Subcutaneous abdominal adipose tissue (tissue), 5 donors: ENCODE data around the gene HOXD1.

ENCODE experiments used
- H3K27ac ChIP-seq: one replicate; pipeline ENCODE4 v1.7.0; 2013; ENCODE audit warnings: low read depth, mild to moderate bottlenecking, inconsistent platforms, low read length, moderate library complexity
- H3K27me3 ChIP-seq, 5 donors: one replicate each; pipeline ENCODE4 v1.7.0; 2013; ENCODE audit warnings: low read length in 5 of 5, inconsistent platforms in 1 of 5; ENCODE audit not compliant: control insufficient read depth in 5 of 5, insufficient read depth in 4 of 5
- H3K36me3 ChIP-seq, 5 donors: one replicate each; pipeline ENCODE4 v1.7.0; 2013; ENCODE audit warnings: low read length in 5 of 5; ENCODE audit not compliant: control insufficient read depth in 5 of 5, insufficient read depth in 5 of 5
- H3K4me1 ChIP-seq, 5 donors: one replicate each; pipeline ENCODE4 v1.7.0; 2013; ENCODE audit warnings: low read length in 5 of 5, mild to moderate bottlenecking in 3 of 5, moderate library complexity in 1 of 5; ENCODE audit not compliant: control insufficient read depth in 5 of 5, insufficient read depth in 5 of 5
- H3K4me3 ChIP-seq, 5 donors: one replicate each; pipeline ENCODE4 v1.7.0; 2013; ENCODE audit warnings: low read length in 5 of 5, low read depth in 1 of 5
- H3K9ac ChIP-seq, 5 donors: one replicate each; pipeline ENCODE4 v1.7.0; 2013; ENCODE audit warnings: low read length in 5 of 5, mild to moderate bottlenecking in 4 of 5, moderate library complexity in 3 of 5
- H3K9me3 ChIP-seq, 5 donors: one replicate each; pipeline ENCODE4 v1.7.0; 2013; ENCODE audit warnings: low read length in 5 of 5; ENCODE audit not compliant: control insufficient read depth in 5 of 5
- donor health status: healthy.
- donor health status: healthy.
- donor health status: healthy.
- donor health status: healthy.
- donor health status: healthy.

HOXD1 gene

DNA sequence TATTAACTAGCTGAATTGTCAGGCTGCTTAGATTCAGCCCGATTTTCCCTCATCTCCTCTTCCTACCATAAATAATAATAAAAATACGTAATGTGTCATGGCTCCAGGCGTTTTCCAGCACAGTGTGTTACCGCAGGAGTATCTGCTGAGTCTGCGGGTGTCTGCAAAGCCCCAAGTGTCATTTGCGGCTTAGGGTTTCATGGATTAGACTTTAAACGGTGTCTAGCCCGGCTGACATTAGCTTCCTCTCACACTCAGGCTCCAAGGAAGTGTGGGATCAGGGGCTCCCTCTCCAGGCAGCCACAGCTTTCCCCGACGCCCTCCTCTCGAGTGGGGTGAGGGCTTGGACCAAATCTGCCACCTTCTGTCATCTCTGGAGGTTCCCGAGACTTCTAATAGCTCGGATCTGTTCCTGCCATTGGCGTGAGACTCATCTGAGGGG, 14.1 kb upstream of the HOXD1 start:
- Histone ChIP-seq H3K9ac (no peak overlapping the region), H3K9me3 (no peaks in the 10 kb centered on the region), H3K27ac (no peak overlapping the region), H3K4me1 (peaks cover 0 to 27% (median 19%) of the 10 kb centered on the region in 5 donors), H3K36me3 (peaks cover 0 to 4% (median 0%) of the 10 kb centered on the region in 5 donors), H3K4me3 (peak overlapping the region in 1 of 5 donors; percentile 6), H3K27me3 (peaks cover 11 to 53% (median 22%) of the 10 kb centered on the region in 5 donors)

DNA sequence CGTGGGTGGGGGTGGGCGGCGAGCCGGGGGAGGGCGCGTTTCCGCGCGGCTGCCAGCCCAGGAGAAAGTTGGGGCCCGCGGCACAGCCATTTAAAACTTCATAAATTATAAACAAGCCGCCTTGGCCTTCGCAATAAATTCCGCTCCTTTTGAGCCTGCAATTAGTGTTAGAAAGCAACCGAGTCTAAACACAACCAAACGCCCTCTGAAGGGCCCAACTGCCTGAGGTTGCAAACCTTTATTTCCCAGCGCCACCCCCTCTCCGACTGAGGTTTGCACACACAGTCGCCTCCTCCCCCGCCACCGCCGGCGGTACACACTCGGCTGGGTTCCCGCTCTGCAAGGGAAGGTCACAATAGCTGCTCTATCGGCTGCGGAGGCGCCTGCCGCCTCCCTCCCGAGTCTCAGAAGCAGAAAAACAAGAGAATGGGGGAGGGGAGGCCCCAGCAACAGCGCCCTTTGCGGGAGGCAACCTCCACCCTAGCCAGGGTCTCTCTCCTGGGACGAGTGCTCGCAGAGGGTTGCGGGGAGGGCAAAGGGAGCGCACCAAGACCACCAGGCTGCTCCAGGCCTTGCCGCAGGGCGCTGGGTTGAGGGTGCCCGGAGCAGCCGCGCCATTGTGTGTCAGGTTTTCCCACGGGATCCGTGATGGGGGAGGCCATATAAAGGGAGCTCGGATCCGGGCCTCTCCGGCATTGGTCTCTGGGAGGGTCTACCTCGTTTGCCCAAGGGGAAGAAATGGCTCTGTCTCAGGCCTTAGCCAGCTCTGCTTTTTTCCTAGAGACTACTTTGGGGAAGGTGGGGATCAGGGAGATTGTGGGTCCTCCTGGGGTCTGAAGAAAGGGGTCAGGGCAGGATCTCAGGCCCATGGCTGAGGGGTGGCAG, 13.4 kb upstream of the HOXD1 start:
- Histone ChIP-seq H3K4me3 (peak overlapping the region in 2 of 5 donors; percentile 6 to 32), H3K27ac (no peak overlapping the region), H3K27me3 (peaks cover 11 to 58% (median 22%) of the 10 kb centered on the region in 5 donors), H3K4me1 (peaks cover 0 to 27% (median 19%) of the 10 kb centered on the region in 5 donors), H3K9ac (no peak overlapping the region), H3K36me3 (peaks cover 0 to 4% (median 0%) of the 10 kb centered on the region in 5 donors), H3K9me3 (no peaks in the 10 kb centered on the region)

DNA sequence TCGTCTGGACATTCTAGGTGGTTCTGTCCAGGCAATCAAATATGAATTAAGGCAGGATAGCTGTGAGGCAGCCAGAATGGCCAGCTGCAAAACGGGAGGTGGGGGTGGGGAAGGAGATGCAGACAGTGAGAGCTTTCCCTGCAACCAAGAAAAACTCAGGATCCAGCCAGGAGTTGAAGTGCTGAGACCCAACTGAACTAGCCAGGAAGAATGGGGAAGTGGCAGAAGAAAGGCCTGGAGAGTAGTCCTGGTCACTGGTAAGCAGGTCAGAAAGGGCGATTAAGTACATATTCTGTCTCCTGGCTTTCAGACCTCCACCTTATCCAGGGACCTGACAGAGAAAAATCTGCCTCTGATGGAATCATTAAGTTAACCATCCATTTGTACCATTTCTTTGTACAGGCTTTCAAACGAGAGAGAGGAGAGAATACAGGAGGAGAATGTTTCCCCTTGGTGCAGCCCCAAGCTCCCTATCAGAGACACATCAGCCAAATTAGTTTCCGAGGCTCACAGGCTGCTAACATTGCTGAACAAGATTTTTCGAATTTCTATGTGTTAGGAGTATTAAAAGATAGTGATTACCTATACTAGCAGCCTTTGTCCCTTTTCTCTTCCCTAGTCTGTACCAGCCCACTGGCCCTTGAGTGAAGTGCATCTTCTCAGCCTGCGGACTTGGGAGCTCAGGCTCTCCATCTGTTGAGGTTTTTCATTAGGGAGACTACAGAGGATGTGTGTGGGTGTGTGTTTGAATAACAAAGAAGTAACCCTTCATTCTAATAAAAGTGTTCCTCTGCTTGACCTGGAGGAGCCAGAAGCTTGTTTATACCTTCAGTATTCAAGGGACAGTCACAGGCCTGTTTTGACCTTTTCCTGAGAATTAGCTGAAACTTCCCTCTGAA, 12.5 kb upstream of the HOXD1 start:
- Histone ChIP-seq H3K27ac (no peak overlapping the region), H3K36me3 (peaks cover 0 to 4% (median 0%) of the 10 kb centered on the region in 5 donors), H3K4me1 (peaks cover 0 to 27% (median 19%) of the 10 kb centered on the region in 5 donors), H3K9me3 (no peaks in the 10 kb centered on the region), H3K9ac (no peak overlapping the region), H3K4me3 (no peak overlapping the region), H3K27me3 (peaks cover 11 to 63% (median 22%) of the 10 kb centered on the region in 5 donors)

DNA sequence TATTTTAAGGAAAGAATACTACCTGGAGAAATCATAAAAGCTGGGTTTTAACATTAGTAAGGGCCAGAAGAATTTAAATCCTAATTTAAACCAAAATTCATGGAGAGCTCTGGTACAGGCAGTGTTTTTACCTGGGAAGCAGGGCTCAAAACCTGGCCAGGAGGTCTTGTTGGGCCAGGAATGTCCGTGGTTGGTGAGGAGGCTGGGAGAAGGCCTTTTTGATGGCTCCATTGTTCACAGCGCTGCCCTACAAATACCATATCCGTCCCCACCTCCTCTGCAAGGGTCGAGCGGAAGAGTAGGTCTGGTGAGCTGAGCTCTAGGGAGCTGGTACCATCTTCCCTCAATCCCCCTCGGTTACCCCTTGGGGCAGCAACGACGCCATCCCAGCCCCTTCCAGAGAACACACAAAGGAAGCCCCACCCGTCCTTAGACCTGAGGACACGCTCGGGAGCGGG, 10.9 kb upstream of the HOXD1 start:
- Histone ChIP-seq H3K9ac (peak overlapping the region in 1 of 5 donors; percentile 41), H3K27me3 (peaks cover 9 to 50% (median 21%) of the 10 kb centered on the region in 5 donors), H3K27ac (no peak overlapping the region), H3K4me3 (peak overlapping the region; percentile 61 to 72 (median 66)), H3K4me1 (peaks cover 0 to 27% (median 19%) of the 10 kb centered on the region in 5 donors), H3K9me3 (no peaks in the 10 kb centered on the region), H3K36me3 (no peaks in the 10 kb centered on the region)

DNA sequence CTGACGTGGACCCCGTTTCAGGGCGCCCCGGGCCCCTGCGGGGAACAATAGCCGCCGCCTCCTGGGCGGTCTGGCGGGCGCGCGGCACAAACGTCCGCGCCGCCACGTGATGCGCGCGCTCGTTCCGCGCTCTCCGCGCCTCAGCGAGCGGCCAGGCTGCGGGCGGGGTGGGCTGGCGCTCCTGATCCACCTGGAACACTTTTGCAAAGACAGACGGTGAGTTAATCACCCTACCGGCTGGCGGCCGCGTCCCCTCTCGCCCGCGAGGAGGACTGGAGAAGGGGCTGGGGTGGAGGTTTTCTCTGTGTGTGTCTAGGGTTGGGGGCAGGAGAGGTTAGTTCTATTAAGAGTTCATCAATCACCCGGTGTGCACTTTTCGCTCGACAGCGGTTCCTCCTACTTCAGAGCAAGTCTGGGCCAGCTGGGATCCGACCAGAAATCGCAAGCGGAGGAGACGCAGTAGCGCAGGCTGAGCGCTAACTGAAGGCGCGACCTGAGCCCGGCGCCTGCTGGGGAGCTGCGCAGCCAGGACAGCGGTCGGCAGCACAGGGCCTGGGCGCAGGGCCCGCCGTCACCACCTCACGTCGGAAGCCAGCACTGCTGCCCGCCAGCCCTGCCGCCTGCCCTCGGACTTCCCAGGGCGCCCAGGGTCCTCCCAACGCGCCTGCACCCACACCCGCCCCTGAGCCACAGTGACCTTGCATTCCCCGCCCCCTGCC, 10.3 kb upstream of the HOXD1 start:
- peaks cover 0 to 27% (median 19%) of the 10 kb centered on the region in 5 donors for H3K4me1 ChIP-seq
- peak overlapping the region; percentile 36 to 72 (median 66) for H3K4me3 ChIP-seq
- H3K9me3 ChIP-seq: no peaks in the 10 kb centered on the region
- peaks cover 9 to 51% (median 19%) of the 10 kb centered on the region in 5 donors for H3K27me3 ChIP-seq
- H3K36me3 ChIP-seq: no peaks in the 10 kb centered on the region
- no peak overlapping the region for H3K27ac ChIP-seq
- H3K9ac ChIP-seq: peak overlapping the region in 1 of 5 donors; percentile 41

DNA sequence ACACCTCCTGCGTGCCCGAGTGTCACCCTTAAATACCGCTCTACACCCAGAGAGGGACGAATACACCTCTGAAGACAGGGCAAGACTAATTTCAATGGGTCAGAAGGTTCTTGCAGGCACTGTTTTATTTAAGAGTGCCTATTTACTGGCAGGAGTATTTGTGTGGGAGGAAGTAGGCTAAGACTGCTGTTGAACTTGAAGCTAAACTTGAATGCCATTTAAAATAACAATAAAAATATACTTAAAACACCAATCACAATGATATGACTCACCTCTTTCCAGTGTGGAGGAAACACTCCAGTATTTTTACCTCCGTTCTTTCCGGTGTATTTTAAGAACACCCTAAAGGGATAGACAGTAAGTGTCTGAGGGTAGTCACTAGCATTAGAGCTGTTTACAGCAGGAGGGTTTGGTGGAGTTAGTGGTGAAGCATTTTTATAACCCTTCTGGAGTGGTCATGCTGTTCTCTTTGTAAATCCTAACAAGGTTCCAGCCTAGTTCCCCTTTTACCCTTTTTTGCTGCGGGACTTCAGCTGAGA, 9.6 kb upstream of the HOXD1 start:
- H3K27ac ChIP-seq: no peak overlapping the region
- H3K9ac ChIP-seq: no peak overlapping the region
- peak overlapping the region in 4 of 5 donors; percentile 64 to 72 (median 68) for H3K4me3 ChIP-seq
- H3K9me3 ChIP-seq: no peaks in the 10 kb centered on the region
- H3K27me3 ChIP-seq: peaks cover 4 to 50% (median 19%) of the 10 kb centered on the region in 5 donors
- peaks cover 0 to 27% (median 19%) of the 10 kb centered on the region in 5 donors for H3K4me1 ChIP-seq
- H3K36me3 ChIP-seq: no peaks in the 10 kb centered on the region

DNA sequence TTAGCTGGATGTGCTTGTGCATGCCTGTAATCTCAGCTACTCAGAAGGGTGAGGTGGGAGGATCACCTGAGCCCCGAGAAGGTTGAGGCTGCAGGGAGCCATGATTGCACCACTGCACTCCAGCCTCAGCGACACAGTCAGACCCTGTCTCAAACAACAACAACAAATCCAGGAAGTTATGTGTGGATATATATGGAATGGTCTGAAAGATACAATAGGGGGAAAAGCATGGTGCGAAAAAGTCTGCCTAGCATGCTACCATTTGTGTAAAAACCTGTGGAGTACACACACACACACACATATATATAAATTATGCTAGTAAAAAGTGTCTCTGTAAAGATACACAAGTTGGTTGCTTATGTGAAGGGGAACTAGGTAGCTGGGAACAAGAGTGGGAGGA, 6.9 kb upstream of the HOXD1 start:
- no peaks in the 10 kb centered on the region for H3K9me3 ChIP-seq
- peaks cover 0 to 19% (median 14%) of the 10 kb centered on the region in 5 donors for H3K4me1 ChIP-seq
- no peak overlapping the region for H3K9ac ChIP-seq
- peaks cover 4 to 34% (median 12%) of the 10 kb centered on the region in 5 donors for H3K27me3 ChIP-seq
- H3K36me3 ChIP-seq: no peaks in the 10 kb centered on the region
- H3K27ac ChIP-seq: no peak overlapping the region
- H3K4me3 ChIP-seq: no peak overlapping the region

DNA sequence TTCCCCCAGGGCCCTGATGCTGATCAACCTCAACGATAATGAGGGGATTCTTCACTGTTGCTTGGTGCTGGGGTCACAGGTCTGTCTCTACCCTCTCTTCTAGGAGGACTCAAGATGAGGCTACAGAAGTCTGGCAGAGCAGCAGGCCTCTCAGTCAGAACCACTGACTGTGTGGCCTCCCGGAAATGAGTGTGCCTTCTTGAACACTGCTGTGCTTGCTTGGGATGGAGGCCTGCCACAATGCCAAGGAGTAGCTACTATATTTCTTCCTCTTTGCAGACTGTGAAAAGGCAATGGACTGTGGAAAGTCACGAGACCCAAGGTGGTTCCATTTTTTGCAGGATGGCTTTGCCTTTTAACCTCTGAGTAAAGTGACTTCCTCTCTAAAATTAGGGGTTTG, 5.8 kb upstream of the HOXD1 start:
- Histone ChIP-seq H3K36me3 (no peaks in the 10 kb centered on the region), H3K27ac (no peak overlapping the region), H3K4me1 (peaks cover 0 to 18% (median 15%) of the 10 kb centered on the region in 5 donors), H3K27me3 (peaks cover 2 to 28% (median 9%) of the 10 kb centered on the region in 5 donors), H3K9ac (no peak overlapping the region), H3K9me3 (no peaks in the 10 kb centered on the region), H3K4me3 (no peak overlapping the region)

DNA sequence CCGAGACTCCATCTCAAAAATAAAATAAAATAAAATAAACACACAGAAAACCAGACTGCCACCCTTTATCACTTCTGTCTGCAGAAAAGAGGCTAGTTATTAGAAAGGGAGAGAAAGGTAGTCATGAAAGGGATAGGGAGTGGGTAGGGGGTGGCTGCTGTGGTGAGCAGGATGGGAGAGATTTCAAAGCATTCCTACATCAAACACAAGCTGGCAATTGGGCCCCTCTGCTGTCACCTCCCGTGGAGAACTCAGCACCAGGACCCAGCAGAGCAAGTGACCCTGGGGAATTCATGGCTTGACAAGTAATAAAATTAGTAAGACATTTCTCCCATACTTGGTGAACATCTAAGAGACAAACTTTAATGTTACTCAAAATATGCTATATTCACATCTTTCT, 3.7 kb upstream of the HOXD1 start:
- Histone ChIP-seq H3K27ac (no peak overlapping the region), H3K9ac (no peak overlapping the region), H3K27me3 (peaks cover 5 to 32% (median 7%) of the 10 kb centered on the region in 5 donors), H3K4me1 (peaks cover 0 to 26% (median 21%) of the 10 kb centered on the region in 5 donors), H3K36me3 (no peaks in the 10 kb centered on the region), H3K4me3 (no peak overlapping the region), H3K9me3 (no peaks in the 10 kb centered on the region)
